Measurements from ENCODE around the gene IRAK1. TPM values are rescaled to one million over a fixed set of nuclear protein-coding genes. Genes with fewer than 3 reads are reported as not detected.

Gene IRAK1
- polyA plus RNA-seq, 1 donor from 2014 or later = 6.8 TPM

DNA sequence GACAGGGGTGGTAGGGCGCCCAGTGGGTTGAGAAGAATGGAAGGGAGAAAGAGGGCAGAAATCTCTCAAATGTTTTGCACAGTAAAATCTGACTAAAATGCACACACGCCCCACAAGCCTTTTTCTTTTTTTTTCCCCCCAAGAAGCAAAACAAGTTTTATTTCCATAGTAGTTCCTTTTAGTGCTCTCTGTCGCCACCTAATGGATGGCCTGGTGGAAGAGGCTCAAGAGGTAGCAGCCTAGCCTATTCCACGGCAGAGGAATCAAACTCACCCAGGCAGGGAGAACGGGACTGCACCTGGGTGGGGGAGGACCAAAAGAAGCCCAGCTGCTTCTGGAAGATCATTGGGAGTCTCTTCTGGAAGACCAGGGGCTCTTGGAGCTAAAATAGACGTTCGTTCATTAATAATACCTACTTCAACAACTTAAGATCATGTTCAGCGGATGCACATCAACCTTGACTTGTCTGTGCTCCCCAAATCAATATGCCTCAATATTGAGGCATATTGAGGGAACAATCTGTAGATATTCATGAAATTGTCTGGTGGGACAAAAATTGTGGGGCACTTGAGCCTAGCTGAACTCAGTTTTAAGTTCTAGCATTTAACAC is 31.6 kb upstream of the IRAK1 start:
- no peaks in the 10 kb centered on the region for H3F3A ChIP-seq (ENCODE audit: insufficient read depth, low read length, poor library complexity, severe bottlenecking)
- no peaks in the 10 kb centered on the region for H3K9me3 ChIP-seq (ENCODE audit: low read length)
- no peak overlapping the region for H2AFZ ChIP-seq (ENCODE audit: low read depth, low read length)
- H3K79me2 ChIP-seq (replicated peaks; ENCODE audit: insufficient read depth, low read length) = no peaks in the 10 kb centered on the region
- no peak overlapping the region for H3K27ac ChIP-seq (ENCODE audit: low read length)
- no peaks in the 10 kb centered on the region for H3K36me3 ChIP-seq (ENCODE audit: insufficient read depth, low read length)
- no peak overlapping the region for H3K4me2 ChIP-seq (ENCODE audit: low read length)
- no peaks in the 10 kb centered on the region for H4K20me1 ChIP-seq (ENCODE audit: insufficient read depth)
- H3K4me3 ChIP-seq (ENCODE audit: low read length) = no peak overlapping the region
- no peaks in the 10 kb centered on the region for H3K9me2 ChIP-seq (ENCODE audit: insufficient read depth, low read length)
- H3K27me3 ChIP-seq (ENCODE audit: insufficient read depth, low read depth, low read length) = no peaks in the 10 kb centered on the region
- no peak overlapping the region for H3K9ac ChIP-seq (ENCODE audit: low read length)
- TF ChIP-seq CTCF (IDR thresholded peaks at IDR 0.05; ENCODE audit: poor library complexity, severe bottlenecking) = peak; percentile 63
- no peak for TF ChIP-seq TAF1 (IDR thresholded peaks at IDR 0.05; ENCODE audit: low read depth)
- peak; percentile 39 for TF ChIP-seq SMC3 (conservative IDR thresholded peaks at IDR 0.05; ENCODE audit: poor library complexity)
- peak; percentile 31 for TF ChIP-seq RAD21 (conservative IDR thresholded peaks at IDR 0.05)

DNA sequence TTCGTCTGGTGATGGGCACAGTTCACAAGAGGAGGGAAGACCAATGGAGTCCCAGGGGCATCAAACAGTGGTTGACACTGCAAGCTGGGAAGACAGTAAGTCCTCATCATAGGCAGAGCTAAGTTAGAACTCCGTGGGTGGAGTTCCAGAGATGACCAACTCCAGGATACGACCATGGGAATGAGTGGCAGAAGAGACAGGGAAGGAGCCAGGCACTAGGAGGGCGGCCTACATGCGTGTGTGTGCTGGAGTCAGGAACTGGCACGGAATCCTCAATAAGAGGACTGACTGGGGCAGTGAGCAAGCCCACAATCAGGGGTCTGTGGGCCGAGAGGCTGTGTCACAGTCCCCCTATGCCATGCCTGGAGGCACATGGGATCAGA is 30.4 kb upstream of the IRAK1 start:
- no peak overlapping the region for H3K4me3 ChIP-seq (ENCODE audit: low read length)
- H3K36me3 ChIP-seq (ENCODE audit: insufficient read depth, low read length) = no peaks in the 10 kb centered on the region
- H3F3A ChIP-seq (ENCODE audit: insufficient read depth, low read length, poor library complexity, severe bottlenecking) = no peaks in the 10 kb centered on the region
- H3K9ac ChIP-seq (ENCODE audit: low read length) = no peak overlapping the region
- no peaks in the 10 kb centered on the region for H3K9me2 ChIP-seq (ENCODE audit: insufficient read depth, low read length)
- H3K27me3 ChIP-seq (ENCODE audit: insufficient read depth, low read depth, low read length) = no peaks in the 10 kb centered on the region
- no peak for TF ChIP-seq POLR2AphosphoS5 (IDR thresholded peaks at IDR 0.05)
- TF ChIP-seq RAD21 (conservative IDR thresholded peaks at IDR 0.05) = no peak
- TF ChIP-seq REST (IDR thresholded peaks at IDR 0.05; ENCODE audit: borderline replicate concordance) = no peak
- TF ChIP-seq EP300 (conservative IDR thresholded peaks at IDR 0.05; ENCODE audit: poor library complexity, severe bottlenecking) = no peak
- no peaks in the 10 kb centered on the region for H3K79me2 ChIP-seq (replicated peaks; ENCODE audit: insufficient read depth, low read length)
- no peak overlapping the region for H3K27ac ChIP-seq (ENCODE audit: low read length)
- no peak overlapping the region for H2AFZ ChIP-seq (ENCODE audit: low read depth, low read length)
- no peaks in the 10 kb centered on the region for H3K9me3 ChIP-seq (ENCODE audit: low read length)
- no peak overlapping the region for H3K4me2 ChIP-seq (ENCODE audit: low read length)
- no peaks in the 10 kb centered on the region for H4K20me1 ChIP-seq (ENCODE audit: insufficient read depth)

DNA sequence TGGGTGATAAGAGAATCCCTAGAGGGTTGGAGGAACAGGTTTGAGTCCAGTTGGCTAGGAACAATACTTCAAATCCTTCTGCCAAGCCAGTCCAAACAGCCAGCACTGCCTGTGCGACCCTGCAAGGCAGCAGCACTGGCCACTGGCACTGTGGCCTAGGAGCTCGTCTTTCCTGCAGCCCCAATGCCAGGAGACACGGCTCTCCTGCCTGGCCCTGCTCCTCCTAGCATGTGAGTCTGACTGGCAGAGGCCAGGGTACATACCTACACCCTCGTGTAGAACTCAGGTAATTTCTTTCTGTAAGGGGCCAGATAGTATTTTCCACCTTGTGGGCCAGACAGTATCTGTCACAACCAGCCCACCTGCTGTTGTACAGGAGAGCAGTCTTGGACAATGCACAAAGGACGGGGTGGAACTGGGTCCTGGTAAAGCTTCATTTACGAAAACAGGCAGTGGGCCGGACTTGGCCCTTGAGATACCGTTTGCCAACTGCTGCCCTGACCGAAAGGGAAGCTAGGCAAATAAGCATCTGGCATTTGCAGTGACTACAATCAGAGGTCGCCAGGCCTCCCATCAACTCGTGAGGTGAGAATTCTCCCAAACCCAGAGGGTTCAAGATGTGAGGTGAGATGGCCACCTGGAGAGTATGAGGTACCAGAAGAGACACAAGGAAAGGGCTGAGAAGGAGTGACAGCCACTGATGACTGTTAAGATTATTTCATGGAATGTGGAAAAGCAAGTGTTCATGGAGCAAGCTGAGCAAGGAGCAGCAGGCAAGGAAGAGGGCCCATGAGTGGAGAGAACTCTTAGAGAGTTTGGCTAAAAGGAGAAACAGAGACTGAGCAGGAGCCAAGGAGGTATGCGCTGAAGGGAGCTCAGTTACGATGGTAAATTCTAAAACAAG is 29.8 kb upstream of the IRAK1 start:
- Histone ChIP-seq H3K9ac (ENCODE audit: low read length) (no peak overlapping the region), H3K9me3 (ENCODE audit: low read length) (no peaks in the 10 kb centered on the region), H4K20me1 (ENCODE audit: insufficient read depth) (no peaks in the 10 kb centered on the region), H2AFZ (ENCODE audit: low read depth, low read length) (no peak overlapping the region), H3K79me2 (replicated peaks; ENCODE audit: insufficient read depth, low read length) (no peaks in the 10 kb centered on the region), H3K9me2 (ENCODE audit: insufficient read depth, low read length) (no peaks in the 10 kb centered on the region), H3K27me3 (ENCODE audit: insufficient read depth, low read depth, low read length) (no peaks in the 10 kb centered on the region), H3K27ac (ENCODE audit: low read length) (no peak overlapping the region), H3F3A (ENCODE audit: insufficient read depth, low read length, poor library complexity, severe bottlenecking) (no peaks in the 10 kb centered on the region), H3K4me2 (ENCODE audit: low read length) (no peak overlapping the region), H3K36me3 (ENCODE audit: insufficient read depth, low read length) (no peaks in the 10 kb centered on the region), H3K4me3 (ENCODE audit: low read length) (no peak overlapping the region)
- TF ChIP-seq RAD21 (conservative IDR thresholded peaks at IDR 0.05) (no peak), TAF1 (IDR thresholded peaks at IDR 0.05; ENCODE audit: low read depth) (no peak), POLR2AphosphoS5 (IDR thresholded peaks at IDR 0.05) (no peak), CTCF (IDR thresholded peaks at IDR 0.05; ENCODE audit: poor library complexity, severe bottlenecking) (no peak), MXI1 (conservative IDR thresholded peaks at IDR 0.05; ENCODE audit: poor library complexity, severe bottlenecking) (no peak)
